ENCODE data around the gene DNAJC22. TPM values are rescaled to one million over a fixed set of nuclear protein-coding genes. Genes with fewer than 3 reads are reported as not detected.

DNAJC22 gene
- total and polyA plus RNA-seq, 2 of the 13 experiments (the other 11 are each of a cell fraction or from before 2014, with no cell fraction given) = 25.2 to 31.7 TPM

DNA sequence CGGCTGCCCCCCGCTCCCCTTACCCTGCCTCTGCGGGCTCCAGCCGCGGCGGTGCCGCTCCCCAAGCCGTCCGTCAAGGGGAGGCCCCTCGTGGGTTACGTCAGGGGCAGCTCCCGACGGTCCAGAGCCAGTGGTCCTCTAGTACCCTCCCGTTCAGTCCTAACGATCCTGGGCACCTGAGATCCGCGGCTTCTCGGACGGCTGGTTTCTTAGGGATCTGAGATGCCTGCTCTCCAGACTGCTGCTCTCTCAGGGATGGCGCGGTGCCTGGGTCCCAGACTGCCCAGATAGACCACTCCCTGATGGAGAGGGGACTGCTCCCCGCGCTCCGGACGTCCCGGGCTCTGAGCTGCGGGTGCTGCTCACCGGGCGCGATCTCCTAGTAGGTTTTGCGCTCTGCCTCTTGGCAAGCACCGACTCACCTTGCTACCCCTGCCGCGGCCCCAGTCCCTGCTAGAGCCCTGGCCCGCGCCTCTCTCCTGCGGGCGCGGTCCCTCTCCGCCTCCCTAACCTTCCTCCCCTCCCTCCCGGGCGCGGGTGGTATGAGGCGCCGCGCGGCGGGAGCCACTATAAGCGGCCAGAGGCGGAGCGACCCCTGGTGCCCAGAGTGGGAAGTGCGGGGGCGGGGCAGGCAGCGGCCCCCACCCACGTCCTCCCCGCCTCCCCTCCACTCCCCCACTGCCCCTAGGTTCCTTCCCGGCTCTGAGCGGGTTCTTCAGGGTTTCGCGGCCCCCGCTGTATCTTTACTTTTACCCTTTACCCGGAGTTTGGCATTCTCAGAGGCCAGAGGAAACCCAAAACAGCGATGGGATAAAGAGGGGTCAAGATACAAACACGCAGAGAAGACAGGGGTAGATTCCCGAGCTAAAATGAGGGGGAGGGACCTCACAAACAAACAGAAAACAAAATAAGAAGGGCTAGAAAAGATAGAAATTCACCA, 9.8 kb upstream of the DNAJC22 start, which contains the start of gene C1QL4:
Gene C1QL4 (minus strand): TSS at position 544 of the 940 bp plus-strand sequence. CDS start 711 bp downstream, outside the sequence.
- DNase-seq (ENCODE audit: low spot score) (peak; percentile 44), FAIRE-seq (no peak), ATAC-seq (peak; percentile 75)
- Histone ChIP-seq H2AFZ (ENCODE audit: low read length) (no peak within 1 kb of the TSS), H3K36me3 (replicated peaks in 1 of 2; ENCODE audit: control insufficient read depth in 1 of 2, insufficient read depth in 2 of 2, low read length in 2 of 2) (no peaks in the 10 kb centered on the region), H3K79me2 (ENCODE audit: insufficient read depth, low read length) (no peaks in the 10 kb centered on the region), H3K4me1 (ENCODE audit: insufficient read depth, low read length) (peaks cover 28% of the 10 kb centered on the region), H4K20me1 (ENCODE audit: insufficient read depth, low read length) (no peaks in the 10 kb centered on the region), H3K9me3 (ENCODE audit: low read length) (no peaks in the 10 kb centered on the region), H3K4me2 (ENCODE audit: low read depth, low read length) (peak within 1 kb of the TSS; percentile 85), H3K27ac (ENCODE audit: extremely low read length, insufficient read depth, low read length) (no peak within 1 kb of the TSS), H3K9ac (ENCODE audit: insufficient read depth, low read depth, low read length) (0 out of 2 replicates have a peak within 1 kb of the TSS, but pooled peaks have one; percentile 0), H3K27me3 (ENCODE audit: control insufficient read depth in 1 of 2, insufficient read depth in 2 of 2, low read length in 2 of 2) (peaks cover 8 to 63% of the 10 kb centered on the region in 2 experiments; a peak in 4 of 5 replicates), H3K4me3 (replicated peaks in 1 of 3; ENCODE audit: insufficient read depth in 1 of 3, low read depth in 2 of 3, low read length in 3 of 3) (peak within 1 kb of the TSS; percentile 40 to 73 (median 57); a peak in 5 of 6 replicates)
- BruUV-seq (replicated peaks) = no TSS peak
- intact Hi-C loops (cut with micrococcal nuclease; ENCODE audit: unreplicated experiment) (loop anchor here (1.0 kb wide), 1 partner anchor 20 kb away; no protein-coding TSS in a partner anchor), in situ Hi-C loops (cut with HindIII; ENCODE audit: extremely low pct_ligation_motif_present, low pct_unique_long_range_greater_than_20kb) (no loop called here)
- POLR2A ChIA-PET = interaction anchor here (1.5 kb wide), 1 partner anchor 404 kb away, joined by 3 read pairs; the partner anchor contains the start of gene TMBIM6
- CTCF ChIA-PET (ENCODE audit: low intra/inter-chr PET ratio, low total read pairs) = interaction anchor here (1.3 kb wide), 2 partner anchors 11 to 48 kb away, joined by 4 to 5 read pairs; no protein-coding TSS in a partner anchor
- WGBS (ENCODE audit: low lambda C conversion rate) = 20% methylated on average over 28 of the region's 65 CpGs
- TF ChIP-seq KDM2A (CRISPR knock-in tag; IDR thresholded peaks at IDR 0.05; ENCODE audit: borderline replicate concordance, low read depth) = peak; percentile 76
- TF ChIP-seq, protein P1, sequence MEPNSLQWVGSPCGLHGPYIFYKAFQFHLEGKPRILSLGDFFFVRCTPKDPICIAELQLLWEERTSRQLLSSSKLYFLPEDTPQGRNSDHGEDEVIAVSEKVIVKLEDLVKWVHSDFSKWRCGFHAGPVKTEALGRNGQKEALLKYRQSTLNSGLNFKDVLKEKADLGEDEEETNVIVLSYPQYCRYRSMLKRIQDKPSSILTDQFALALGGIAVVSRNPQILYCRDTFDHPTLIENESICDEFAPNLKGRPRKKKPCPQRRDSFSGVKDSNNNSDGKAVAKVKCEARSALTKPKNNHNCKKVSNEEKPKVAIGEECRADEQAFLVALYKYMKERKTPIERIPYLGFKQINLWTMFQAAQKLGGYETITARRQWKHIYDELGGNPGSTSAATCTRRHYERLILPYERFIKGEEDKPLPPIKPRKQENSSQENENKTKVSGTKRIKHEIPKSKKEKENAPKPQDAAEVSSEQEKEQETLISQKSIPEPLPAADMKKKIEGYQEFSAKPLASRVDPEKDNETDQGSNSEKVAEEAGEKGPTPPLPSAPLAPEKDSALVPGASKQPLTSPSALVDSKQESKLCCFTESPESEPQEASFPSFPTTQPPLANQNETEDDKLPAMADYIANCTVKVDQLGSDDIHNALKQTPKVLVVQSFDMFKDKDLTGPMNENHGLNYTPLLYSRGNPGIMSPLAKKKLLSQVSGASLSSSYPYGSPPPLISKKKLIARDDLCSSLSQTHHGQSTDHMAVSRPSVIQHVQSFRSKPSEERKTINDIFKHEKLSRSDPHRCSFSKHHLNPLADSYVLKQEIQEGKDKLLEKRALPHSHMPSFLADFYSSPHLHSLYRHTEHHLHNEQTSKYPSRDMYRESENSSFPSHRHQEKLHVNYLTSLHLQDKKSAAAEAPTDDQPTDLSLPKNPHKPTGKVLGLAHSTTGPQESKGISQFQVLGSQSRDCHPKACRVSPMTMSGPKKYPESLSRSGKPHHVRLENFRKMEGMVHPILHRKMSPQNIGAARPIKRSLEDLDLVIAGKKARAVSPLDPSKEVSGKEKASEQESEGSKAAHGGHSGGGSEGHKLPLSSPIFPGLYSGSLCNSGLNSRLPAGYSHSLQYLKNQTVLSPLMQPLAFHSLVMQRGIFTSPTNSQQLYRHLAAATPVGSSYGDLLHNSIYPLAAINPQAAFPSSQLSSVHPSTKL (CRISPR knock-in tag; IDR thresholded peaks at IDR 0.05) = peak; percentile 33; the same call in 1 of the 2 replicates
- TF ChIP-seq, protein P2, sequence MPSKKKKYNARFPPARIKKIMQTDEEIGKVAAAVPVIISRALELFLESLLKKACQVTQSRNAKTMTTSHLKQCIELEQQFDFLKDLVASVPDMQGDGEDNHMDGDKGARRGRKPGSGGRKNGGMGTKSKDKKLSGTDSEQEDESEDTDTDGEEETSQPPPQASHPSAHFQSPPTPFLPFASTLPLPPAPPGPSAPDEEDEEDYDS (CRISPR knock-in tag; IDR thresholded peaks at IDR 0.05) = peak; percentile 62
- no peak for TF ChIP-seq ZNF761 (CRISPR knock-in tag; conservative IDR thresholded peaks at IDR 0.05)
- TF ChIP-seq HNRNPLL (IDR thresholded peaks at IDR 0.05; ENCODE audit: low read depth, low read length, poor library complexity, severe bottlenecking) = peak; percentile 37
- no peak for TF ChIP-seq SOX13 (IDR thresholded peaks at IDR 0.05)
- TF ChIP-seq SOX13 (CRISPR knock-in tag; conservative IDR thresholded peaks at IDR 0.05 in 1 of 2, IDR thresholded peaks at IDR 0.05 in 1 of 2) = 0 out of 4 replicates have a peak, but pooled peaks of 1 of the 2 experiments have one; percentile 8
- TF ChIP-seq ATRX (CRISPR knock-in tag; IDR thresholded peaks at IDR 0.05; ENCODE audit: borderline replicate concordance) = no peak
- peak; percentile 81; the same call in 1 of the 2 replicates for TF ChIP-seq MAZ (IDR thresholded peaks at IDR 0.05; ENCODE audit: borderline replicate concordance, low read depth, low read length)
- TF ChIP-seq MAZ (CRISPR knock-in tag; IDR thresholded peaks at IDR 0.05; ENCODE audit: low read depth) = no peak
- peak; percentile 58; the same call in 1 of the 2 replicates for TF ChIP-seq SP5 (CRISPR knock-in tag; IDR thresholded peaks at IDR 0.05; ENCODE audit: borderline replicate concordance, low read depth)
- peak; percentile 99 for TF ChIP-seq HNRNPK (IDR thresholded peaks at IDR 0.05; ENCODE audit: low read depth, low read length, poor library complexity, severe bottlenecking)
- no peak for TF ChIP-seq ZKSCAN8 (CRISPR knock-in tag; IDR thresholded peaks at IDR 0.05; ENCODE audit: borderline replicate concordance)
- TF ChIP-seq GATAD2A (CRISPR knock-in tag; IDR thresholded peaks at IDR 0.05) = peak; percentile 27; the same call in 1 of the 2 replicates
- no peak for TF ChIP-seq NFIC (IDR thresholded peaks at IDR 0.05; ENCODE audit: low read length)
- TF ChIP-seq, protein P3, sequence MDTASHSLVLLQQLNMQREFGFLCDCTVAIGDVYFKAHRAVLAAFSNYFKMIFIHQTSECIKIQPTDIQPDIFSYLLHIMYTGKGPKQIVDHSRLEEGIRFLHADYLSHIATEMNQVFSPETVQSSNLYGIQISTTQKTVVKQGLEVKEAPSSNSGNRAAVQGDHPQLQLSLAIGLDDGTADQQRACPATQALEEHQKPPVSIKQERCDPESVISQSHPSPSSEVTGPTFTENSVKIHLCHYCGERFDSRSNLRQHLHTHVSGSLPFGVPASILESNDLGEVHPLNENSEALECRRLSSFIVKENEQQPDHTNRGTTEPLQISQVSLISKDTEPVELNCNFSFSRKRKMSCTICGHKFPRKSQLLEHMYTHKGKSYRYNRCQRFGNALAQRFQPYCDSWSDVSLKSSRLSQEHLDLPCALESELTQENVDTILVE (CRISPR knock-in tag; IDR thresholded peaks at IDR 0.05) = 0 out of 2 replicates have a peak, but pooled peaks have one; percentile 27
- no peak for TF ChIP-seq HDAC1 (CRISPR knock-in tag; IDR thresholded peaks at IDR 0.05)
- TF ChIP-seq TEAD3 (CRISPR knock-in tag; optimal IDR thresholded peaks at IDR 0.05; ENCODE audit: borderline replicate concordance) = peak; percentile 56
